HG02610 (cell line): ENCODE measurements around the gene RBM33.

ENCODE experiments used
- ATAC-seq: cut with Tn5 transposase; IDR thresholded peaks from one replicate; pipeline ENCODE4 v1.9.1; 2021; ENCODE audit warnings: mild to moderate bottlenecking, moderate library complexity; ENCODE audit not compliant: unreplicated experiment

The RBM33 gene

DNA sequence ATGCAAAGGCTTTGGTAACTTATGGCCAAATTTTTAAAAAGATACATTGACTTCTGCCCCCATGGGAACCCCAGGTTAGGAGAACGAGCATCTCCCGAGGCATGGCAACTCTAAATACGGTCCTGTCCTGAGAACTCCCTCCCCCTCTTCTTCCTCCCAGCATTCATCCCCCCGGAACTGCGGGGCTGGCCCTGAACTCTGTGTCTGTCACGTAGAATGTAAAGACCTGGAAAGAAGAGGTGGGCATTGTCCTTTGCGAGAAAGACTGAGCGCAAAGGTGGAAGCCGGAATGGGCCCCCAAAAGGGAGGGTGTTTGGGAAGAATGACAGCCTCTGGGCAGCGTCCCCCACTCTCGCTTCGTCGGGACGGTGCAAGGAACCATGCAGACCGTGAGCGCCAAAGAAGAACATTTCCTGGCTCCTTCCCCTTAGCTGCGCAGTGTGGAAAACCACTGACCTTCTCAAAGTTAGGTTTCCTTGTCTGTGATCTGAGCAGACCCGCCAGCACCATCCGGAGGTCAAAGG lies 146.8 kb downstream of the RBM33 start:
- ATAC-seq, result no peak

DNA sequence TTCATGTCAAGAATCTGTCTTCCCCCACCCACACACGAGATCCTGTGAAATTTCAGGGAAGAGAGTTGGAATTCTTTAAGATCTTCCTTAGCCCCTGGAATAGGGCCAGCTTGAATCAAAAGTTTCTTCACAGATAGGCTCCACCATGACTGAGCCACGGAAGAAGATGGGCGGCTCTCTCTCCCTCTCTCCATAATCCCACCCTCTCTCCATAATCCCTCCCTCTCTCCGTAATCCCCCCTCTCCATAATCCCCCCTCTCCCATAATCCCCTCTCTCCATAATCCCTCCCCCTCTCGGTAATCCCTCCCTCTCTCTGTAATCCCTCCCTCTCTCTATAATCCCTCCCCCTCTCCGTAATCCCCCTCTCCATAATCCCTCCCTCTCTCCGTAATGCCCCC lies 147.4 kb downstream of the RBM33 start:
- no peak for ATAC-seq

DNA sequence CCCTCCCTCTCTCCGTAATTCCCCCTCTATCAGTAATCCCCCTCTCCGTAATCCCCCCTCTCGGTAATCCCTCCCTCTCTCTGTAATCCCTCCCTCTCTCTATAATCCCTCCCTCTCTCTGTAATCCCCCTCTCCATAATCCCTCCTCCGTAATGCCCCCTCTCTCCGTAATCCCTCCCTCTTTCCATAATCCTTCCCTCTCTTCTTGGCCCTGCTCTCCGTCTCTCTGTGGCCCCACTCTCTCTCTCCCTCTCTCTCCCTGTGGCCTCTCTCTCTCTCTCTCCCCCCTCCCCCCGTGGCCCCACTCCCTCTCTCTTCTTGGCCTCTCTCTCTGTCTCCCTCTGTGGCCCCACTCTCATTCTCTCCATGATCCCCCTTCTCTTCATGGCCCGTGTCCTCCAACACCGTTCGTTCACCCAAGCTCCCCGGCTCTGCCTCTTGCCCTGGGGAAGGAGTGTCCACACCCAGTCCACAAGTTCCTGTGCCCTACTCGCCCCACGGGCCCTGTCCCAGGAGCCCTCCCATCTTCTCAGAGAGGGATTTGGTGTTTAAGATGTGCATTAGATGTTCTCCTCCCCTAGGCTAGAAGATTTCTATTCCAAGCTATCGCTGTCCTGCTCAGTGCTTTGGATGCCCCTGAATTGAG lies 148.0 kb downstream of the RBM33 start:
- no peak for ATAC-seq

DNA sequence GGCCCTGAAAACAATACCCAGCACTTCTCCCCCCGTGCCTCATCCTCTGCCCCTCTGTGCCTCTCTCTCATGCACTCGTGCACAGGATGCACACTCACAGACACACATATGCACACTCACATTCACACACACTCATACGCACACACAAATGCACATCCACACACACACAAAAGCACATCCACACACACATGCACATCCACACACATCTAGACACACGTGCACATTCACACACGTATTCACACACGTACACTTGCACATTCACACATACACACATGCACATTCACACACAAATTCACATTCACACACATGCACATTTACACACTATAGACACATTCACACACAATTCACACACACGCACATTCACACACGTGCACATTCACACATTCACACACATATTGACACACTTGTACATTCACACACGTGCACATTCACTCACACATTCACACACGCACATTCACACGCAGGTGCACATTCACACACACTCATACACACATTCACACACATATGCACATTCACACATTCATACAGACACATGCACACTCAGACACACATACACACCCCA lies 148.6 kb downstream of the RBM33 start:
- ATAC-seq, result no peak

DNA sequence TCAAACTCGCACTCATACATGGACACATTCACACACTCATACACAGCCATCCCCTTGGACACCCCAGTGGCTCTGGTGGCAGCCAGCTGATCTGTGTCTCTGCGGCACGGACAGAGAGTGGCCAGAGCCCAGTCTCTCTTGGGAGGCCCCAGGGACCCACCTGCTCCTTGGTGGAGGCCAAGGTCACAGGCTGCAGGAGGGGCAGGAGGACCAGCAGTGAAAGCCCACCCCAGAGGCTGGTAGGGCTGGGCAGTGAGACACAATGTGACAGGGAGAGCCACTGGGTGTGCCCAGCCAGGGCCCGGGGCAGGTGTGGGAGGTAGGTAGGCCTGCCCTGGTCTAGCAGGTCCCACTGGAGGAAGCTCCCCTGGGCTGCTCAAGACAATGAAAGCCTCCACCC lies 149.3 kb downstream of the RBM33 start:
- ATAC-seq, result no peak

DNA sequence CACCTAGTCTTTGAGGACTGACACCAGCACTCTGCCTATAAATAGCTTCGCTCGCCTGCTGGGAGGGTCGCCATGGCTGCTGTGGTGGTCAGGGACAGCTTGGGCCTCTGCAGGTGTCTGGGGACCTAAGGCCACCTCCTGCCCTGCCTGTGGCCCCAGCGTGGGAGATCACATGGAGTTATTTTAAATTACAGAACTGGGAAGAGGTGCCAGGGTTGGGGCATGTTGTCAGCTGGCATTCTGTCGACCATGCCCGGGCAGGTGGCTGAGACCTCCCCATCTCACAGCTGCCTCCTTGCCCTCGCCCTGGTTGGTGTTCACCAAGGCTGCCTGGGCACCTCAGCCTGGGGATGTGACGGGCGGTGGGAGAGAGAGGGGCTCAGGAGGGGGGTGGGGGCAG lies 149.7 kb downstream of the RBM33 start:
- ATAC-seq, result no peak

DNA sequence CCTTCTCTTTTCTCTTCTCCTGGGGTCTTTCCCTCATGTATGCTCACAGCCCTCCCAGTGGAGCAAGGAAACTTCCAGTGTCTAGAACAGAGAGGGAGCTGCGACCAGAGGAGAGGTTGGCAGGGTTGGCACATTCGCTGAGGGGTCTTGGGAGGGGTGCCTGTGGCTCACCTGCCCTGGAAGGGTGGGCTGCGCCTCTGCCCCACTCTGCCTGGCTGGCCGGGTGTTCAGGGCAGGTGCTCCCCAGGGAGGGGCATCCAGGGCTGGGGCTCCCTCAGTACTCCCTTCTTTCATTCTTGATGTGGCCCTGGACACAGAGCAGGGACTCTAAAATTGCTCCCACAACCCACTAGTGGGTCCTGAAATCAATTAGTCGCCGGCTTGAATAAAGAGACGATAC lies 150.9 kb downstream of the RBM33 start:
- no peak for ATAC-seq

DNA sequence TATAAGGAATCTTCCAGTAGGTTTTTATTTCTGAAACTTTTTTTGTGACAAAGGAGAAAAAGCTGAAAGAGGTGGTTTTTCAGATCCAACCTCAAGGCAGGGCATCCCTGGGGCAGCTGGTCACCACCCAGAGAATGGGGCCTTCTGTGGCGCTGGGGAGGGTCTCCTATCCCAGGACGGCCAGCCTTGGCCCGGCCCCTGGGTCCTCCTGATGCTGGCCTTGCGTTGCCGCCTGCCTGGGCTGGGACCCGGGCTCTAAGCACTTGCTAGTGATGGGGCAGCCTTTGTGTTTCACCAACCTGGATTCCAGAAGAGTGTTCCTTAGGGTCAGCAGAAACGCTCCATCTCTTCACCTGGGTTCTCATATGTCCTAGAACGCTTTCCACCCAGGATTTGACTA lies 151.5 kb downstream of the RBM33 start:
- ATAC-seq, result no peak

DNA sequence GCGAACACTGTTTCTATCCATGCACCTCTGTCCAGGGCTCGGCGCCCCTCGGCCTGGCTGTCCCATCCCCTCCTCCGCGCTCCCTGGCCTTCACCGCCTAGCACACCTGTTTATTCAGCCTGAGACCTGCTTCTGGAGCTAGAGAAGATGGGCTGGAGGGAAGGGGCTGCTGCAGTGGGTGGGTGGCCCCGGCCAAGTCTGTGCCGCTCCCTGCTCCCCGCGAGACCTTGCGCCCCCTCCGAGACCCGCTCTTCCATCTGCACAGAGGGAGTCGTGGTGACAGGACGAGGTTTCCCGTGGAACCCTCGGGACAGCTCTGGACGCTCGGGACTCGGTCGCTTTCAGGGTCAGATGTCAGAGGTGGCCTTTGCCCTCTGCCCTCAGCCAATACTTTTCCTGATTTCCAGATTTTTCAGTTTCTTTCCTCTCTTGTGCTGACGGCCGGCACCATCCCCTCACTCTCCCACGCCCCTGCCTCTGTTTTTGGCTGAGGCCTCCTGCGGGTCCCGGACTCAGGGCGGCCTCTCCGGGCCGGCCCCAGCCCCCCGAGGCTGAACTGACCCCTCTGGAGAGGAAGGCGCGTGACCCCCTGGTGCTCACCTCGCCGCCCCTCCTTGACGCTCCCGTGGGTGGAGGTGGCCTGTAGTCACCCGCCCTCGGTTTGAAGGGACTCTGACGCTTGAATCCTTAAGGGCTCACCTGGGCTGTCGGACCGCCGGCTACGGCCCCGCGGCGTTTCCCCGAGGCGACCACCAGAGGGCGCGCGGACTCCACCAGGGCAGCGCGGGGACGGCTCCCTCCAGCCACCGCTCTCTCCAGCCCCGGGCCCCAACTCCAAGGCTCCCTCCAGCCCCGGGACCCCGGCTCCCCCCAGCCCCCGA lies 152.2 kb downstream of the RBM33 start:
- ATAC-seq, result peak; percentile 59

DNA sequence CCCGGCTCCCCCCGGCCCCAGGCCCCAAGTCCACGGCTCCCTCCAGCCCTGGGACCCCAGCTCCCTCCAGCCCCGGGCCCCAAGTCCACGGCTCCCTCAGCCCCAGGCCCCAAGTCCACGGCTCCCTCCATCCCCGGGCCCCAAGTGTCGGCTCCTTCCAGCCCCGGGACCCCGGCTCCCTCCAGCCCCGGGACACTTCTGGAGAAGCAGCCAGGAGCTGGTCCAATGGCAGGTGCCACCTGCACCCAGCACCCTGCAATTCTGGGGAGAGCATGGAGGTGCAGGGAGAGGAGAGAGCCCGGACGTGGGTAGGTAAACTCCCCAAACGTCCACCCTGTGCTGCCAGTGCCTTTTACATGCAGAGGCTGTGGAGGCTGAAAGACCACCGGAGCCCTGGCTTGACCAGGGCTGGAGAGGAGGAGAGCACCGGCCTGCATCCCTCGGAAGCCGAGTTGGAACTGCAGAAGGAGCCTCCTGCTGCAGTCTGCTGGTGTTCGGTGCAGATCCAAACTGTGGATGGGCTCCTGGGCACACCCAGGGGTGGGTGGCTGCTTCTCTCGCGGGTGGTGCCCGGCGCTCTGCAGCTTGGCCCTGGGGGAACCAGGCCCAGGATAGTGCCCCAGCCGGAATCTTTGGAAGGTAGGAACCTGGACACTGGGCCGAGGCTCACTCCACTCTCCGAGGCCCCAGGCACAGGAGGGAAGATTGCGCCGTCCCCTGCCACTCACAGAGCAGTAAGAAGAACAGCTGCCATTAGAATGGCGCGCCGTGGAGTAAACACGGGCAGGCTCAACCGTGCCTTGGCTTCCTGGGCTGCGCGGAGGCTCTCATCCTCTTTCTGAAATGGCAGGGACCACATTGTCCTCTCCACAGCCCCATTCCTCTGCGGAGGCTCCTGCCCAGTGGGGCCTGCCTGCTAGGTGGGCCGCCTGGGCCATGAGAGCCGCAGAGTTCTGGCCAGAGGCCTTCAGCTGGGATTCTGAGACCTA lies 153.1 kb downstream of the RBM33 start:
- no peak for ATAC-seq

DNA sequence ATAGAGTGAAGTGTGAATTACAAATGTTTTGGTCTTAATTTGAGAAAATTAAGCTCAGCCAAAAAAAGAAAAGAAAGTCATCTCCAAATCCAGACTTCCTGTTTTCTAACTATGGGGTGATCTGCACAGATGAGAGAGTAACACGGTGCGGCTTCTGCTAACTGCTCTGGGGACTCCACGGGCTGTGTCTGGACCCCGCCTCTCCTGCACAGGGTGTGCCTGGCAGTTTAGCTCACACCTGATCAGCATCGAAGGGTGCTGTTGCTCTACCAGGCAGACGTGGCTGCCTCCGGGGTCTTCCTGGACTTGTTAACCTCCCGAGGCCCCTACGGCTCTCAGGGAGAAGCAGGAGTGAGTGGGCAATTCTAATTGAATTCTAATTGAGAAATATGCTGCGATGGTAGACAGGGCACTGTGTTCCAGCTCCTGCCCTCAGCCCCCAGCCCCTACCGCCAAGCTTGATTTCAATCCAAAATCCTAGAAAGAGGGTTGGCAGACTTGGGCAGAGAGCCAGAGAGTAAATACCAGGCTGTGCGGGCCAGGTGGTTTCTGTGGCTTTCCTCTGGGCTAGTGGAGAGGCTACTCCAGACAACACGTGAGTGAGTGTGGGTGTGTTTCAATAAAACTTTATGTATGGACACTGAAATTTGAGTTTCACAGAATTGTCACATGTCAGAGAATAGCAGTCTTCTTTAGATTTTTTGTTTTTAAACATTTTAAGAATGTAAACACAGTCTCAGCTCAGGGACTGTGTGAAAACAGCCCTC lies 154.4 kb downstream of the RBM33 start:
- ATAC-seq, result no peak

DNA sequence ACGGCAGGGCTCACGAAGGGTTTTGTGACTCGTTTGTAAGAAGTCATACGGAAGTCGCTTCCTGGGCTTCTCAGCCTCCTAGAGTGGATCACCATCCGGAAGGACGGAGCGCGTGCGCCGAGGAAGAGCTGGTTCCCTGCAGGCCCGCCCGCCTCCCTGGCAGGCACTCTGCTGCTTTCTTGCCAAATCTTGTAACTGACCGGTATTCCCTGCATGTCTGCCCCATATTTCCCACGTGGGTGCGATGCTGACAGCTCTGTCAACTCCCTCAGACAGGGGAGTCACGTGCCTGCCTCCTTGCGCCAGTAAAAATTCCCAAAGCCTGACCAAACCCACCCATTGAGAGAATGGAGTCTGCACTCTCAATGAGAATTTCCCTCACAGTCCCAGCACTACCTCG lies 155.1 kb downstream of the RBM33 start:
- ATAC-seq, result no peak

DNA sequence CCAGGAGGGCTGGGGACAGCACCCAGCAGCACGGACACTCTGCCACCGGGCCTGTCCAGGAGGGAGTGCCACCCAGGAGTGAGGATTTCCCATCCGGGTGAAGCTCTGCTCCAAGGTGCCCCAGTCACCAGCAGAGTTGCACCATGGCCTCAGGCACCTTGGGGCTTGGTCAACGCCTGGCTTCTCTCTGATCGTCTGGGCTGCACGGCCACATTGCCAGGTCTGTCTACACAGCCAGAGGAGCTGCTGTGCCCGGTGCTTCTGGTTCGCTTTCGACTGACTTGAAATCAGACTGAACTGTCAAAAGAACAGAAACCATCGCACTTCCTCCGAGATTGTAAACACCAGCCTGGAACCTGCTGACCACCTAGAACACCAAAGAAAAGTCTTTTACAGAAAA lies 155.8 kb downstream of the RBM33 start:
- ATAC-seq, result no peak

DNA sequence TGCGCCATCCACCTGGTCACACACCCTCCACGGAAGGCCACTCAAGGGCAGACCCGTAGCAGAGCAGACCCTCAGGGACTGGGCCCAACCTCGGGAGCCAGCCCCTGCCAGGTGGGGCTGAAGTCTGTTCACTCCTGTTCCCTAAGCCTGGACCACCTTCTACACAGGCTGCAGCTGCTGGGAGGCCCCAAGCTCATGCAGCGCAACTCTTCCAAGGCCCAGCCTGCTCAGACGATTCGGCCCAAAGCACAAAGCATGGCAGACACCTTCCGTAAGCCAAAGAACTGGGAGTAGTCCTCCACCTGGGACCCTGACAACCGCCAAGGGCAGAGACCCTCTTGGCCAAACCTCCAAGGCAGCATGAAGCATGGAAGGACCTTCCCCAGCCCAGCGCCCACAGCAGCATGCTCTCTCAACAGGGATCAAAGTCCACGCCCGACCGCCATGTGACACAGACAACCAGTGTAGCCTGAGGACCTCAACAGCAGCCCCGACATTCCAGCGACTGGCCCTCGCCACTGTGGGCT lies 156.3 kb downstream of the RBM33 start:
- ATAC-seq, result no peak

DNA sequence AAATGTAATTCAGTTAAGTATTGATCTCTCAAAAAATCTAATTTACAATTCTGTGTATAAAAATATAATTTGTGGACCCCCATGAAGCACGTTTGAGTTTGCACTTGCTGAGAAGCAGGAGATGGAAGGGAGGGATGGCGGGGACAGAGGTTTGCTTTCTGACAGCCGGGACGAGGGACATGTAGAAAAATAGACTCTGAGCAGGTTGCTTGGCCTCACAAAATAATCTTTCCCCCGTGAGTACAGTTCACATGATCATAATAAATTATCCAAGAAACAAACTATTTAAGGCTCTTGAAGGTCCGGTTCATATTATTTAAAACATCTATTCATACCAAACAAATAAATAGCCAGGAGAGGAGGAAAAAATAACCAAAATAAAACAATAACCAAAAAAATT lies 157.8 kb downstream of the RBM33 start:
- ATAC-seq, result no peak

DNA sequence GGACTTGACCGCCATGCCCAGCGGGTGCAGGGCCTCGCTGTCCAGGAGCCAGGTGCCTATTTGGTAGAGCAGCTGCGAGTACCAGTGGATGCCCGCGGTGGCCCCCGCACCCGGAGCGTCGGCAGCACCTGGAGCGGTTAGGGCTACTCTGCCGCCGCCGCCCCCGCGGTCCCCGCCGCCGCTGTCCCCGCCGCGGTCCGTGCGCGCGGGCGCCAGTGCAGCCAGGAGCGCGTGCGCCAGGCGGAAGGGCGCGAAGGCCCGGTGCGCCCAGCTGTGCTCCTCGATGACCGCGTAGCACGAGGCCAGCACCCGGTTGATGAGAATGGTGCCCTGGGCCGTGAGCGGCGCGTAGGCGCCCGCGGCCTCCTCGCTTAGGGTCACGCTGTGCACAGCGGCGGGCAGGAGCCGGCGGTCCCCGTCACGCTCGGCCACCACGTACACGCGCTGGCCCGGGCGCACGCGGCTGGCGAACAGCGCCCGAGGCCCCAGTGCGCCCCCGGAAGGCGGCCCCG lies 158.5 kb downstream of the RBM33 start:
- ATAC-seq, result no peak

DNA sequence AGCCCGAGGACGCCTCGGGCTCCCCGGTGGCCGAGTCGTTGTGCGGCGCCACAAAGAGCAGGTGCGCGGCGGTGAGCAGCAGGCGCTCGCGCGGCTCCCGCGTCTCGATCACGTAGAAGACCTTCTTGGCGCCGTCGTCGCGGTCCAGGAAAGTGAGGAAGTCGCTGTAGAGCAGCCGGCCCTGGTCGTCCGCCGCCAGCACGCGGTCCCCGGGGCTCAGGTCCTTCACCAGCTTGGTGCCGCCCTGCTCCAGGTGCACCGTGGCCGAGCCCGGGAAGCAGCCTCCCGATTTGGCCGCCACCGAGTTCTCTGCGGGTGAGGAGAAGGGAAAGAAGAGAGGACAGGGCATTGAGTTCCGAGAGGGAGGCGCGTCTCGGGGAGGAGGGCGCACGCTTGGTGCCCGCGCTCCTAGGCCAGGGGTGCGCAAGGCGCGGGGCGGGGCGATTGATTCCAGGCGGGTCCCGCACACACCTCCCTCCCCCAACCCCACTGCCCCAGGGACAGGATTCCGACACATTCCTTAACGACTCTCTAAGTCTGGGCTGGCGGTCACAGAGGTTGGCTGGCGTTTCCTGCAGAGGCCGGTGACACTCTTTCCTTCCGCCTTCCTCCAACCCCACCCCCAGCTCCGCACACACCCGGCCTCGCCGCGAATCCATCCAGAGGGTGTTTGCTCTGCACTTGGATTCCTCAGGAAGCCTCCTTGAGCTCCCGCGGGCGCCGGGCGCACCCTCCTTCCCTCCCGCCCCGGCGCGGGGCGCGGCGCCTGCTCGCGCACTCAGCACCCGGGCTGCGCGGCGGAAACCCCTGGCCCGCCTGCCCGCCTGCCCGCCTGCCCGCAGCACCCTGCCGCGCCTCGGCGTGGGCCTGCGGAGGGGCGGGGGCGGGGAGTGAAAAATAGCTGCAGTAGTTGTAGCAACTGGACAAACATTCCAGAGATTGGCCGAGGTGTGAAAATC lies 159.2 kb downstream of the RBM33 start:
- ATAC-seq, result peak; percentile 38

DNA sequence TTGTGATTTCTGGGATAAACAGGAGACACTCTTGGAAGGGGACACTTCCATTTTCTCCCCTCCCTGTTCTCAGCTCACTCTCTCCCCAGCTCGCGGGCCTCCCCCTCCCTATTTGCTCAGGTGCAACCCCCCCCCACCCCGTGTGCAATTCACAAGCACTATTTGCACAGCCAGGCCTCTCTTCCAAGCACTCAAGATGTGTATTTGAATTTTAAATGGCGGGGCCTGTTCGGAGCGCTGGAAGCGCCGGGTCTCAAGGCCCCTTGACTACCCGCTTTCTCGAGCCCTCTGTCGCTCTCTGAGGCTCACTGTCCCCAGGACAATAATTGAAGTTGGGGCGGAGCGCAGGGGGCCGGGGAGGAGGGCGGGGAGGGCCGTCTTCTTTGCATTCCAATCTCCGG lies 160.0 kb downstream of the RBM33 start:
- no peak for ATAC-seq
